ENCODE measurements around the gene SLIT3.

SLIT3 gene

GRCh38 chr5:168897387-168898122 is 403.4 kb downstream of the SLIT3 start:
- H3K4me1 ChIP-seq (ENCODE audit: low read depth, poor library complexity, severe bottlenecking), result no peaks in the 10 kb centered on the region
- H3K27ac ChIP-seq, result no peak overlapping the region
- TF ChIP-seq CTCF (conservative IDR thresholded peaks at IDR 0.05; ENCODE audit: low read depth, low read length), result no peak
- no peaks in the 10 kb centered on the region for H3K27me3 ChIP-seq (ENCODE audit: insufficient read depth, low read depth)
- no peaks in the 10 kb centered on the region for H3K79me2 ChIP-seq (ENCODE audit: insufficient read depth, low read depth)
- no peak overlapping the region for H3K4me2 ChIP-seq
- no peak overlapping the region for H3K4me3 ChIP-seq (IDR thresholded peaks at IDR 0.05; ENCODE audit: insufficient read depth, low read depth, low read length)
- H2AFZ ChIP-seq (ENCODE audit: low read depth), result no peak overlapping the region
- no peak overlapping the region for H3K9ac ChIP-seq
- H4K20me1 ChIP-seq (ENCODE audit: insufficient read depth), result no peaks in the 10 kb centered on the region
- no peaks in the 10 kb centered on the region for H3K36me3 ChIP-seq (ENCODE audit: insufficient read depth)

DNA sequence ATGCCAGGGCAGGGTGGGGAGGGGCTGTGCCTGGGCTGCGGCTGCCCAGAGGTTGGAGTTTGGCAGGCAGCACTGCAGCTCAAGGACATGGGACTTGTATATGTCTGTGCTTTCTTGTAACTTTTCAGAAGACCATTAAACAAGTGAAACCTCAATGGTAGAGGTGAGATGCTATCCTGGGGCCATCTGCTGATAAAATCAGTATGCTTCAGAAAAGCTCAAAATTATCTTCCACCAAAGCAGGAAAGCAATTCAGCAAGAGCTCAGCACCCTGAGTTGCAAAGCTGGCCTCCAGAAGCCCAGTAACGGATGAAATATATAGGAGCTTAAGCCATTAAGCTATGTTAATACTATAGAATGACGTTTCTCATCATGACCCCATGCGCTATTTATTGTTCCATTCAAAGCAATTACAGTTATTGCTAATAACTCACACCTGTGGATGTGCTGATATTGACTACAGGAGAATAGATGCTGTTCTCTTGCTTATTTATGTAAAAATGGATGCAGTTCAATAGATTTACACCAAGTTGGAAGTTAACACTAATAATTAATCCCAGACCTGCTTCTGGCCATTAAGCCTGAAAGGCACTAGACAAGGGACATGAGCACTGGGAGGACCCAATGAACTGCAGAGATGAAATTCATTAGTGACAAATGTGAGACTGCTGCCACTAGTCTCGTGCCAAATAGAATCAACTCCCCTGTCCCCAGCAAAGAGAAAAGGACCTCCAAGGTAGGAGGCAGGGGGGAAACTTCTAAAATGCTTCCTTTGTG is 405.5 kb downstream of the SLIT3 start:
- Histone ChIP-seq H3K4me2 (no peak overlapping the region), H3K27ac (no peak overlapping the region), H2AFZ (ENCODE audit: low read depth) (no peak overlapping the region), H4K20me1 (ENCODE audit: insufficient read depth) (no peaks in the 10 kb centered on the region), H3K4me3 (IDR thresholded peaks at IDR 0.05; ENCODE audit: insufficient read depth, low read depth, low read length) (no peak overlapping the region), H3K27me3 (ENCODE audit: insufficient read depth, low read depth) (no peaks in the 10 kb centered on the region), H3K4me1 (ENCODE audit: low read depth, poor library complexity, severe bottlenecking) (no peaks in the 10 kb centered on the region), H3K79me2 (ENCODE audit: insufficient read depth, low read depth) (no peaks in the 10 kb centered on the region), H3K9ac (no peak overlapping the region), H3K36me3 (ENCODE audit: insufficient read depth) (no peaks in the 10 kb centered on the region)
- TF ChIP-seq CTCF (conservative IDR thresholded peaks at IDR 0.05; ENCODE audit: low read depth, low read length), result no peak

GRCh38 chr5:168893283-168893682 is 407.7 kb downstream of the SLIT3 start:
- TF ChIP-seq CTCF (conservative IDR thresholded peaks at IDR 0.05; ENCODE audit: low read depth, low read length), result no peak
- Histone ChIP-seq H3K4me2 (no peak overlapping the region), H3K9ac (no peak overlapping the region), H3K4me1 (ENCODE audit: low read depth, poor library complexity, severe bottlenecking) (no peaks in the 10 kb centered on the region), H3K36me3 (ENCODE audit: insufficient read depth) (no peaks in the 10 kb centered on the region), H2AFZ (ENCODE audit: low read depth) (no peak overlapping the region), H3K27ac (no peak overlapping the region), H4K20me1 (ENCODE audit: insufficient read depth) (no peaks in the 10 kb centered on the region), H3K27me3 (ENCODE audit: insufficient read depth, low read depth) (no peaks in the 10 kb centered on the region), H3K4me3 (IDR thresholded peaks at IDR 0.05; ENCODE audit: insufficient read depth, low read depth, low read length) (no peak overlapping the region), H3K79me2 (ENCODE audit: insufficient read depth, low read depth) (no peaks in the 10 kb centered on the region)

DNA sequence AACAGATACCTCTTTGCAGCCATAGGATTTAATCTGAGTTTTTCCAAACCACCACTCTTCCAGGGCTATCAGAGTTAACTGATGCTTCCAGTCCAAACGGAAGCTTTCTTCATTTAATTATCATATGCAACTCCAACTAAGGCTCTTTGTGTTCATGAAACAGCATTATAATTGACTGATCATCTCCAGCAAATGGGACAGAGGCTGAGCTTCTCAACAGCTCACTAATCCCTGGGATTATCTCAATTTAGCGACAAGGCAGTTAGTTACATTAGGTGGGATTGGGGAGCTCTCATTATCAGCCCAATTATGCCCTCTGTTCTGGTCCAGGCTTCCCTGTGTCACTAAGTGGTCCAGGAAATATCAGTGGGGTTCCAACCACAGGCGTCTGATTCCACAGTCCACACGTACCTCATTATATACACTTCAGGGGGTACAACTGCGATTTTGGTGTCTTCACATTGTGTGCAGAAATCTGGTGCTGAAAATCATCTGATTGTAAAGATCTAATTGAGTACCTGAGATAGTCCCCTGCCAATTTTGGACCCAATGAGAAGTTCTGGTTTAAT is 408.2 kb downstream of the SLIT3 start:
- H3K9ac ChIP-seq, result no peak overlapping the region
- H2AFZ ChIP-seq (ENCODE audit: low read depth), result no peak overlapping the region
- no peaks in the 10 kb centered on the region for H4K20me1 ChIP-seq (ENCODE audit: insufficient read depth)
- H3K27ac ChIP-seq, result no peak overlapping the region
- H3K27me3 ChIP-seq (ENCODE audit: insufficient read depth, low read depth), result no peaks in the 10 kb centered on the region
- no peaks in the 10 kb centered on the region for H3K36me3 ChIP-seq (ENCODE audit: insufficient read depth)
- H3K4me3 ChIP-seq (IDR thresholded peaks at IDR 0.05; ENCODE audit: insufficient read depth, low read depth, low read length), result no peak overlapping the region
- no peak for TF ChIP-seq CTCF (conservative IDR thresholded peaks at IDR 0.05; ENCODE audit: low read depth, low read length)
- no peak overlapping the region for H3K4me2 ChIP-seq
- no peaks in the 10 kb centered on the region for H3K4me1 ChIP-seq (ENCODE audit: low read depth, poor library complexity, severe bottlenecking)
- H3K79me2 ChIP-seq (ENCODE audit: insufficient read depth, low read depth), result no peaks in the 10 kb centered on the region
